ENCODE measurements around the gene PHKA1.
"Not testable (repeated sequence)": the region's sequence is repeated elsewhere in the genome, so short reads cannot be mapped to it uniquely, and the experiment has no call there.

Gene PHKA1

GRCh38 chrX:72669508-72669907 lies 44.6 kb downstream of the PHKA1 start:
- not testable (repeated sequence) for DNase-seq (ENCODE audit: low read depth in 2 of 2, low spot score in 1 of 2)

DNA sequence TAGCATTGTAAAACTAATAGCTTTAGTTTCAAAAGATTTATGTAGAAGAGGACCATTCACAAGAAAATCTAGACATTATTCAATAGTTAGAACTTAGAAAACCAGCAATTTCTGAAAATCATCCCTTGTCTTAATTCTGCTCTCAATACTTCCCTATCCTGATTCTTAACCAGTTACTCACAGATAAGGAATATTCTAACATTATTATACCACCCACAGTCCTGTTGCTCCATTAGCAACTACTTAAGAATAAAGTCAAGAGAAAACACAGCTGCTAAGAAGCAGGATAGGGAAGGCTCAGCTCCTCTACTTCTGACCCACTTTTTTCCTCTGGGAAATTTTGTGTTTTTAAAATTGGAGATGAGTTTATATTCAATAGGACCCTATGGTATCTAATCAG lies 47.7 kb downstream of the PHKA1 start:
- DNase-seq (ENCODE audit: low read depth in 2 of 2, low spot score in 1 of 2): no peak

- DNase-seq (ENCODE audit: low read depth in 2 of 2, low spot score in 1 of 2): no peak
Measured at GRCh38 chrX:72663737-72664136, 50.4 kb downstream of the PHKA1 start.

GRCh38 chrX:72662020-72662747 lies 51.9 kb downstream of the PHKA1 start:
- DNase-seq (ENCODE audit: low read depth in 2 of 2, low spot score in 1 of 2): no peak

- DNase-seq (ENCODE audit: low read depth in 2 of 2, low spot score in 1 of 2): no peak
Measured at GRCh38 chrX:72659723-72660122, 54.4 kb downstream of the PHKA1 start.

DNA sequence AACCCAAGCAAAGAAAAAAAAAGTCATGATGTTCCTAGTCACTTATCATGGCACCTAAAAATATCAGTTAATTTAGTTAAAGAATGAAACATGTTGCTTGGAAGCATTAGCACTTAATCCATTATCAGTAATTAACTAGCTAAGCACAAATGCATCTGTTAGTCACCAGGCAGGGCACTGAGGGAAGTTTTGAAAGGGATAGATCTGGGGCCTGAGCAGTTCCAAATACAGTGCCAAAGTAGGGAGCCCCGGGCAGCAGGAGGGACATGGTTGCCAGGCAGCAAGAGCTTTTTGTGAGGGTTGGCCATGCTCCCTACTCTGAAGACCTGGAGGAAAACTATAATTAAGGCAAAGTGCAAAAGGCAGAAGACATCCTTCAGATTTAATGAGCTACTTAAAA lies 62.0 kb downstream of the PHKA1 start:
- DNase-seq (ENCODE audit: low read depth in 2 of 2, low spot score in 1 of 2): no peak

- no peak for DNase-seq (ENCODE audit: low read depth in 2 of 2, low spot score in 1 of 2)
Measured at GRCh38 chrX:72644946-72645345, 69.2 kb downstream of the PHKA1 start.

GRCh38 chrX:72641611-72642010 lies 72.5 kb downstream of the PHKA1 start:
- DNase-seq (ENCODE audit: low read depth in 2 of 2, low spot score in 1 of 2): no peak

GRCh38 chrX:72635930-72636329 lies 78.2 kb downstream of the PHKA1 start:
- no peak for DNase-seq (ENCODE audit: low read depth in 2 of 2, low spot score in 1 of 2)

DNA sequence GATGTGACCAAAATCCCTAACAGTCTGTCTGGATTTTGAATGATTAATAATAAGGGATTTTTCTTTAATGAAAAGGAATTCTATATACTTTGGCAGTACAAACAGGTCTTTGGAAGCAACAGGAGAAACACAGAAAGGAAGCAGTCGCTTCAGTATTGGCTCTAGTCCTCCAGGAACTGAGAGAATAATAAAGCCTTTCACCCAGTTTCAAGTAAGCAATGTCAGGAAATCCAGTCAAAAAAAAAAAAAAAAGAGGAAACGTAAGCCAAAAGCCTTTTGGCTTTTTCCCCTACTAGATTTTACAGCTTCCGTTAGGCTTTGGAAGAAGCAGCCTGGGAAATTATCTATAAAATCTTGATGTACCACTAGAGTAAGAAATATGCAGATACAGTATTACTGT lies 79.8 kb downstream of the PHKA1 start:
- no peak for DNase-seq (ENCODE audit: low read depth in 2 of 2, low spot score in 1 of 2)

GRCh38 chrX:72630185-72630584 lies 83.9 kb downstream of the PHKA1 start:
- no peak for DNase-seq (ENCODE audit: low read depth in 2 of 2, low spot score in 1 of 2)

- DNase-seq (ENCODE audit: low read depth in 2 of 2, low spot score in 1 of 2): no peak
Measured at GRCh38 chrX:72624194-72624593, 89.9 kb downstream of the PHKA1 start.

DNA sequence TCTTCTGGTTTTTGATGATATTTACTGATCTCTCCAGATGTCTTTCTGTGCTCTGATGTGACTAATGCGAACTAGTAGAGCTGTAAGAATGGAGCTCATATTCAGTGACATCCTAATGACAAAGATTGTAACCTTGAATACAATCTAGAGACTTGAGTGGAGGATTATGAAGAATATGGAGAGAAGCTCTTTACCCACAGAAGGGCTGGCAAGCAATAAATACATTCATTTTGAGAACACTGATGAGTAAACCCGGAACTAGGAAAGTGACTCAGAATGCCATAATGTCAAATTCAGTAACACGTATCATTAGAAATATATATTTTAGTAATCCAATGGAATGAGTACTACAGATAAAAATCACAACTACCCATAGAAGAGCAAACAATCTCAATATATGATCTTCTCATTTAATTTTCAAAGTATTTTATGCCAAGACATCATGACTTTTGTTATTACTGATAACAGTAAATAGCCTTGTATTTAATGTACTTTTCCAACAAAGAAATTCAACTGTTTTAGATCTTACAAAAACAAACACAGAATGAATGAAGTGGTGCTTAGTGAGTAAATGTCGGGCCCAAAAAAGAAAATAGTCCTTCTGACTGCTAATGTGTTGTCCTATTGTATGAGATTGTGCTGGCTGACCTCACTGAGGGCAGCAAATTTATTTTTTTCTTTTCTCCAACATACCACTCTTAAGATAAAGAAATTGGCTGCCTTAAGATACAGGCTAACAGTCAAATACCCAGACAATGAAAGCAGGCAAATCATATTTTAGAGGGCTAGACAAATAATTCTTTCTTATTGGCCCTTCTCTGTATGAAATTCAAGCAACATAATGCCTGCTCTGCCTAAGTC lies 92.3 kb downstream of the PHKA1 start:
- no peak for DNase-seq (ENCODE audit: low read depth in 2 of 2, low spot score in 1 of 2)

GRCh38 chrX:72621163-72621562 lies 92.9 kb downstream of the PHKA1 start:
- DNase-seq (ENCODE audit: low read depth in 2 of 2, low spot score in 1 of 2): no peak

GRCh38 chrX:72620550-72621145 lies 93.5 kb downstream of the PHKA1 start:
- DNase-seq (ENCODE audit: low read depth in 2 of 2, low spot score in 1 of 2): no peak

GRCh38 chrX:72609313-72609712 lies 104.8 kb downstream of the PHKA1 start:
- DNase-seq (ENCODE audit: low read depth in 2 of 2, low spot score in 1 of 2): no peak

GRCh38 chrX:72604705-72605104 lies 109.4 kb downstream of the PHKA1 start:
- DNase-seq (ENCODE audit: low read depth in 2 of 2, low spot score in 1 of 2): no peak

GRCh38 chrX:72604112-72604511 lies 110.0 kb downstream of the PHKA1 start:
- no peak for DNase-seq (ENCODE audit: low read depth in 2 of 2, low spot score in 1 of 2)

GRCh38 chrX:72591038-72591437 lies 123.1 kb downstream of the PHKA1 start:
- DNase-seq (ENCODE audit: low read depth in 2 of 2, low spot score in 1 of 2): not testable (repeated sequence)

DNA sequence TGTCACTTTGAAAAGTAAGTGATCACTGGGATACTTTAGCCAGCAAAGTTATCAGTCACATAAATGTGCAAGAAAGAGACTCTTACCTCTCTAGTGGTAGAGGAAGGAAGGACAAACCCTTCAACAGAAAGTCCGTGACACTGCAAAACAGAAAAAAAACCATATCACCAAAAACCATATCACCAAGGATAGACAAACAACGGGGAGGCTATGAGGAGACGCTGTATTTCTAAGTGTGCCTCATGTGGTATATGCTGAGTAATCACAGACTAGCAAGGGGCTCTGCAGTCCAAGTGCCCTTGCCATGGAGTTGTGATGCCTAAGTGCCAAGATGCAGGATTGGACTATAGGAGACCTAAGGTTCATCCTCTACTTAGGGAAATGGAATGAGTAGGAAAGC lies 129.9 kb downstream of the PHKA1 start:
- DNase-seq (ENCODE audit: low read depth in 2 of 2, low spot score in 1 of 2): no peak

DNA sequence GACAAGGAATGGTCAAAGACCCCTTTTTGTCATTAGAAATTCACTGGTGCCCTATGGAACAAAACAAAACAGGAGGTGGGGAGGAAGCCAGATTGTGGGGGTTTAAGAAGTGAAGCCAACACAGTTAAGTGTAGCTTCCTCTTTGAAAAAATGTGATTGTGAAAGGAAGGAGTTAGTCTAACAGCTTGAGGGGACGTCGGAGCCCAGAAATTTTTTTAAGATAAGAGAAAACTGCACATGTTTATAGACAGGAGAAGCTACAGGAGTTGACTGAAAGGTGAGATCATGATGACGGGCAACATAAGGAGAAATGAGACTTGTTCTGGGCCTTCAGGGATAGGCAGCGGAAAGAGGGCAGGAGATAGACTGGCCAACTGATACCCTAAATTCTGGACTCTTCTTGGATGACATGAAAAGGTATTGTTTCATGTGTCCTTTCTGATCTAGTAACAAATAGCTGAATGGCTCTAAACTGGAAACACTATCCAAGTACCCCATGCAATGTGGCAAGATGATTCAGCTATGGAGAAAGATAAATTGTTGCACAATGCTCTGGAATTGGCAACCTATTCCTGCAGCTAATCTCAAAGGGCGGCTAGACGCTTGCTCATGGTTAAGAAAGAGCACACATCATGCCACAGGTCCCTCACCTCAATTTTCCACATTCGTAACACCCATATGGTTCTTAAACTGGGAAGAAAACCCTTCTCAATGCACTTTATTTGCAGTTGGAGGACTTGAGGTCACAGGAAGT lies 137.8 kb downstream of the PHKA1 start:
- no peak for DNase-seq (ENCODE audit: low read depth in 2 of 2, low spot score in 1 of 2)
